HL-60/S4 treated with retinoic acid at 250 ng/mL for 4 days and 3 days (cell line): ENCODE data around the gene MYOM3.

Experiments
- in situ Hi-C: fragments of 300-500 bp; cut with MboI; formaldehyde crosslinking; loops from 2 replicates; pipeline ENCODE4 v1.7.0; 2022; ENCODE audit warnings: low sequenced_read_pairs

Gene MYOM3

GRCh38 chr1:24007079-24007478, 104.9 kb downstream of the MYOM3 start:
- in situ Hi-C loops: no loop called here
